ENCODE measurements around the gene SLC22A31. TPM values are rescaled to one million over a fixed set of nuclear protein-coding genes. Genes with fewer than 3 reads are reported as not detected.

Gene SLC22A31
- total RNA-seq, 3 donors from 2014 or later (not counting 1 experiment from before 2014, with no cell fraction given): 0.75 TPM; not detected in 2

- peaks cover 38% of the 10 kb centered on the region for H3K4me1 ChIP-seq (ENCODE audit: control insufficient read depth, insufficient read depth, low read length)
- DNase-seq: no peak
- H3K36me3 ChIP-seq (ENCODE audit: control insufficient read depth, insufficient read depth, low read length): no peaks in the 10 kb centered on the region
- WGBS (ENCODE audit: insufficient coverage): 86% methylated on average over 11 of the region's 11 CpGs
- peaks cover 12% of the 10 kb centered on the region for H3K27me3 ChIP-seq (ENCODE audit: control insufficient read depth, insufficient read depth, low read length)
- intact Hi-C loops (cut with micrococcal nuclease): no loop called here
- no peak overlapping the region for H3K27ac Mint-ChIP-seq
- H3K9me3 ChIP-seq (ENCODE audit: control insufficient read depth, insufficient read depth, low read length): no peaks in the 10 kb centered on the region
- H3K9me3 Mint-ChIP-seq: no peaks in the 10 kb centered on the region
- H3K4me3 Mint-ChIP-seq: no peak overlapping the region
- peaks cover 0 to 4% of the 10 kb centered on the region in 2 donors for H3K27me3 Mint-ChIP-seq (ENCODE audit: low read depth in 2 of 2)
- no peak for ATAC-seq
- no peak for TF ChIP-seq CTCF (IDR thresholded peaks at IDR 0.05)
- H3K4me3 ChIP-seq (ENCODE audit: low read length): no peak overlapping the region
- H3K27ac ChIP-seq (ENCODE audit: low read length): no peak overlapping the region
- no peaks in the 10 kb centered on the region for H3K36me3 Mint-ChIP-seq
- peaks cover 7 to 8% of the 10 kb centered on the region in 2 donors for H3K4me1 Mint-ChIP-seq
These were observed 28.2 kb downstream of the SLC22A31 start for GRCh38 chr16:89172171-89172527.

GRCh38 chr16:89171216-89172170, 28.8 kb downstream of the SLC22A31 start, which contains the start of gene CDH15:
Gene CDH15, plus strand, starts transcription at chr16:89171748. Its CDS starts 84 bp downstream, at chr16:89171832.
- Mint-ChIP-seq H3K36me3 (no peaks in the 10 kb centered on the region), H3K27ac (peak within 1 kb of the TSS in 1 of 2 donors; percentile 84)
- no peak for TF ChIP-seq CTCF (IDR thresholded peaks at IDR 0.05)

GRCh38 chr16:89170346-89171215, 29.8 kb downstream of the SLC22A31 start:
- no peaks in the 10 kb centered on the region for H3K9me3 ChIP-seq (ENCODE audit: control insufficient read depth, insufficient read depth, low read length)
- ATAC-seq (no peak), DNase-seq (peak in 1 of 2 donors; percentile 41)
- Mint-ChIP-seq H3K4me1 (peaks cover 7 to 8% of the 10 kb centered on the region in 2 donors), H3K27ac (peak overlapping the region in 1 of 2 donors; percentile 84), H3K9me3 (no peaks in the 10 kb centered on the region), H3K36me3 (no peaks in the 10 kb centered on the region), H3K27me3 (ENCODE audit: low read depth in 2 of 2) (peaks cover 0 to 4% of the 10 kb centered on the region in 2 donors), H3K4me3 (peak overlapping the region; percentile 75)
- peaks cover 12% of the 10 kb centered on the region for H3K27me3 ChIP-seq (ENCODE audit: control insufficient read depth, insufficient read depth, low read length)
- intact Hi-C loops (cut with micrococcal nuclease): loop anchor here (2.0 kb wide), 1 partner anchor 22 kb away; no protein-coding TSS in a partner anchor
- no peak overlapping the region for H3K27ac ChIP-seq (ENCODE audit: low read length)
- no peak for TF ChIP-seq CTCF (IDR thresholded peaks at IDR 0.05)
- 22% methylated on average over 34 of the region's 34 CpGs for WGBS (ENCODE audit: insufficient coverage)
- H3K36me3 ChIP-seq (ENCODE audit: control insufficient read depth, insufficient read depth, low read length): no peaks in the 10 kb centered on the region
- H3K4me3 ChIP-seq (ENCODE audit: low read length): peak overlapping the region; percentile 18
- H3K4me1 ChIP-seq (ENCODE audit: control insufficient read depth, insufficient read depth, low read length): peaks cover 42% of the 10 kb centered on the region

More at GRCh38 chr16:89171216-89172170, 28.8 kb downstream of the SLC22A31 start, which contains the start of gene CDH15:
- peak within 1 kb of the TSS; percentile 75 for H3K4me3 Mint-ChIP-seq
- ATAC-seq: peak; percentile 93 to 97 (median 95)
- Histone ChIP-seq H3K27me3 (ENCODE audit: control insufficient read depth, insufficient read depth, low read length) (peaks cover 12% of the 10 kb centered on the region), H3K36me3 (ENCODE audit: control insufficient read depth, insufficient read depth, low read length) (no peaks in the 10 kb centered on the region), H3K9me3 (ENCODE audit: control insufficient read depth, insufficient read depth, low read length) (no peaks in the 10 kb centered on the region), H3K4me3 (ENCODE audit: low read length) (peak within 1 kb of the TSS; percentile 18), H3K27ac (ENCODE audit: low read length) (no peak within 1 kb of the TSS), H3K4me1 (ENCODE audit: control insufficient read depth, insufficient read depth, low read length) (peaks cover 42% of the 10 kb centered on the region)
- 7% methylated on average over 64 of the region's 74 CpGs for WGBS (ENCODE audit: insufficient coverage)
- H3K4me1 Mint-ChIP-seq: peaks cover 7 to 8% of the 10 kb centered on the region in 2 donors
- H3K27me3 Mint-ChIP-seq (ENCODE audit: low read depth in 2 of 2): peaks cover 0 to 4% of the 10 kb centered on the region in 2 donors
- no peaks in the 10 kb centered on the region for H3K9me3 Mint-ChIP-seq
- peak; percentile 77 to 97 for DNase-seq
- intact Hi-C loops (cut with micrococcal nuclease): loop anchor here (2.0 kb wide), 1 partner anchor 21 kb away; no protein-coding TSS in a partner anchor
